GM18873 (cell line): ENCODE measurements around the gene MAP3K12.
"Not testable (repeated sequence)": the region's sequence is repeated elsewhere in the genome, so short reads cannot be mapped to it uniquely, and the experiment has no call there.

Experiments used
- ATAC-seq: cut with Tn5 transposase; IDR thresholded peaks from one replicate; pipeline ENCODE4 v1.9.1; 2021; ENCODE audit warnings: mild to moderate bottlenecking, moderate library complexity, moderate number of reproducible peaks; ENCODE audit not compliant: unreplicated experiment, low FRiP score

Gene MAP3K12

DNA sequence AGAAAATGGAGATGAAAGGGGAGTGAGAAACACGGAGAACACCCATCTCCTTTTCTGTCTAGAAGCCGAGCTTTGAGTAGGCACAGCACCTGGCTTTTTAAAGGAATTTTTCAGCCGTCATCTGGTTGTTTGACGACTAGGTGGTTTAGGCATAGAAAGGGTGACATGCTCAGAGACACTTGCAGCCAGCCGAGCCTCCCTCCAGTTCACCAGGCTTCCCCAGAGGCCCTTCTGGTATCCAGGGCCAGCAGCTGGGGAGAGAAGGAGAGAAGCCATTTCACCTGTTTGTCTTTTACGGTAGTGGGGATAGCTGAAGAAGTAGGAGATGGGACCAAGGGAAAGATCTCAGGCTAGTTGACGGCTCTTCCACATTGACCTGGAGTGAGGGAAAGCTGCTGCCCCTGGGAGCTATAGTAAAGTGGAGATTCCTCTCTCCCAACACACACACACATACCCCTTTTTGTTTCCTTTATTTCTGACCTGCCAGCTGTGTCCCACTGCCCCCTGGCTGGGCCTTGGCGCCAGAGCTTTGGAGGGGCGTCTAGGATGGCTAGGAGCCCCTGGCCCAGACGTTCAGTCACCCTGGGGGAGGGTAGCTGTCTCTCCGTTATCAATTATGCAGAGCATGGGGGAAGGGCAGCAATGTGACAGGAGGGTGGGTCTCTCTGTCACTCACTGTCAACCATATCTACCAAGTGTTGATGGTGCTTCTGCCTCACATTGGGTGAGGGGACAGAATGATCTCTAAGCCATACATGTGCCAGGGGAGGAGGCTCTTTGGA is 5.5 kb downstream of the MAP3K12 start:
- no peak for ATAC-seq

- ATAC-seq, result no peak
Measured at GRCh38 chr12:53492830-53493609, 6.2 kb downstream of the MAP3K12 start.

DNA sequence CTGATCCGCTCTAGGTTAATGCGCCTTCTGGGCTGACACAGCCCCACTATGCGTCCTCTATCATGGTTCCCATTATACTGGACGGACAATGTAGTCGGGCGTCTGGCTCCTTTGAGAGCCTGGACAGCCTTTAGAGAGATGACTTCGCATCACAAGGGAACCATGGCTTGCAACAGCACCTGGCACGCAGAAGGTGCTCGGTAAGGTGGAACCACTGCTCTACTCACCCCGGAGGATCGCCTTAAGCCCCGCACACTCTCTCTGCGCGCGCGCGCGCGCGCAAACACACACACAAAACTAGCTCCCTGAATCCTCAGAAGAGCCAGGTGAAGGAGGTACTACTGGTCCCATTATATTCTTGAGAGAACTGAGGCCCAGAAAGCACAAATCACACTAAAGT is 7.1 kb downstream of the MAP3K12 start:
- ATAC-seq, result no peak

DNA sequence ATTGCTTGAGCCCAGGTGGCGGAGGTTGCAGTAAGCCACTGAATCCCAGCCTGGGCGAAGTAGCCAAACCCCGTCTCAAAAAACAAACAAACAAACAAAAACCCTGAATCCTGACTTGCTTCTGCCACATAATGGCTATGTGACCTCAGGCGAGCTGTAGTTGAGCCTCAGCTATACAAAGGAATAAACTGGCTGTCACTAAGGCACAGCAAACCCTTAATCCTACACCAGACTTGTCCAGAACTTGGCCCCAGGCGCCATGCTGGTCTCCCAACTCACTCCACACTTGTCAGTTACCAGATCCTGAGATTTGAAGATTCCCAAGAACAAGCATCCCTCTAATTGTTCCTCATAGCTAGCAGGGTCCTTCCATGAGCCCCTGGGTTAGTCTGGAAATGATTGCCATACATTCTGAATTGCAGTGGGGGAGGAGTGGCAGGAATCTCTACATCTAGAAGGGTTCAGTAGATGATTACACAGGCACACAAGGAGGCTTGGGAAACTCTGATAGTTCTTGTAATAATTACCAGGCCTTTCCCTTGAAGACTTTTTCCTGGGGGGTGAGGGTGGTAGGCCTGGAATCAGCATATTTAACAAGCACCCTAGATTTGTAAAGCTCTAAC is 9.9 kb downstream of the MAP3K12 start:
- no peak for ATAC-seq

DNA sequence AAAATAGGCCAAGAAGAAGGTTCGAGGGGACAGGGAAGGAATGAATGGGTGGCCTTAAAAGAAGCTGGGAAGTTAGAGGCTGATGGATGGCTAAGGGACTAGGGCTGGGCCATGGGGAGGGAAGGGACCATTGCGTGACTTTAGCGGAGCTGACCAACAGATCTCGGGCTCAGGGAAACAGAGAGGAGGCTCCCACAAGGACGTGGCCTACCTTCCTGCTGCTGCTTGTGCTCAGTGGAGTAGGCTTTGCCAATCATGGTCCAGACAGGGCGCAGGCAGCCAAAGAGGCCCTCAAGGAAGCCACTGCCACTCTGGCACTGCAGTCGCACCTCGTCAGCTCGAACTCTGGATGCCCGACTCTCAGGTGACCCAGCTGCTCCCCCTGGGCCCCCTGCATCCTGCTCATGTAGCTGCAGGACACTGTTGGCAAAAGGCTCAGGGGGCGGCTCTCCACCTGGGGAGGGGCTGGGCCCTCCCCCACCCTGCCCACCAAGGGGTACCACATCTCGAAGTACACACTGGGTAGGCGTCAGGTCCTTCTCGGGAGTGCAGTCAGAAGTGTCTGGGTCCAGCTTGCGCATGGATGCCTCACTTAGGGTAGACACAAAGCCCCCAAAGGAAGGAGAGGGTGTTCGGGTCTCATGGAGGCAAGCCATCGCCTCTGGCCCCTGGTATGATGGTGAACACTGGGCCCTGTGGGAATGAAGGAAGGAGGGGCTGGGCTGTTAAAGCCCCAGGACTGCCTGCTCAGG is 12.3 kb downstream of the MAP3K12 start:
- no peak for ATAC-seq

DNA sequence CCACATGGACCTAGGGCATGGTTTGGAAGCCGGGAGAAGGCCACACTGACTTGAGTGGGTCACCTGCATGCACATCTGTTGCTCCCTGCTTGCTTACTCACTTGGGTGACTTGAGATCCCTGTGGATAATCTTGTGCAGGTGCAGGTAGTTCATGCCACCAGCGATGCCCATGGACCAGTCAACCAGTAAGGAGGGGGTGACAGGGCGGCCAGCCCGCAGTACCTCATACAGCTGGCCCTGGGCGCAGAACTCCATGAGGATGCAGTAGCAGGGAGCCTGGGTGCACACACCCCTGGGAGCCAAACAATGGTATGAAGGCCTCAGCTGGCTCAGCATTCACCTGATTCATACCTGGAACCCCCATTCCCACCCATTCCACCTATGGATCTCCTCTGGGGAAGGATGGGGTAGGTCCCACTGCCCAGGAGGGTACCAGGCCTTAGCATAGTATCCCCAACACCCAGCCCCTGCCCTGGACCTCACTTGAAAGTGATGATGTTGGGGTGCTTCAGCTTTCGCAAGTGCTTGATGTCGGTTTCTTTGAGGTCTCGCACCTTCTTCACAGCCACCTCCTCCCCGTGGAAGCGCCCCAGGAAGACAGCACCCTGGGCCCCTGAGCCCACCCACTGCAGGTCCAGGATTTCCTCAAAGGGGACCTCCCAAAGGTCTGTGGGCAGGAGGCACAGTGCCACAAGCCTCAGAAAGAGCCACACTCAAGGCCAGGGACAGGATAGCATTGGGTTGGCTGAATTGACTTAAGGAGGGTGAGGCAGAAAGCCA is 13.1 kb downstream of the MAP3K12 start:
- no peak for ATAC-seq

- ATAC-seq, result no peak
Measured at GRCh38 chr12:53484686-53485575, 14.3 kb downstream of the MAP3K12 start.

DNA sequence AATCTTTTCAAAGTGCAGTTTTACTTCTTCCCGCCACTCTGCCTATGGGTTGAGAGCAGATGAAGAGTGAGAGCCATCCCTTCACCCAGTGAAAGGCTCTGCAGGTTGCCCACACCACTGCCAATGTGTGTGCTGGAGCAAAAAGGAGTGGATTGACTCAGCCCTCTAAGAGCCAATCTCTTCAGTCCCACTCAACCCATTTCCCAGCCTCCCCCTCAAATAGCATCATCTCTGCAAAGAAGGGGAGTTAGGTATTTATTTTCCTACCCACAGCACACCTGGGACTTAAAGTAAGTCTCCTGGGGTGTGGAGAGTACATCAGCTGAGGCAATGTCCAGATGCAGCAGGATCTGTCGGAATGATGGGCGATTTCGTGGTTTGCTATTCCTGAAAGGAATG is 15.3 kb downstream of the MAP3K12 start:
- ATAC-seq, result no peak

DNA sequence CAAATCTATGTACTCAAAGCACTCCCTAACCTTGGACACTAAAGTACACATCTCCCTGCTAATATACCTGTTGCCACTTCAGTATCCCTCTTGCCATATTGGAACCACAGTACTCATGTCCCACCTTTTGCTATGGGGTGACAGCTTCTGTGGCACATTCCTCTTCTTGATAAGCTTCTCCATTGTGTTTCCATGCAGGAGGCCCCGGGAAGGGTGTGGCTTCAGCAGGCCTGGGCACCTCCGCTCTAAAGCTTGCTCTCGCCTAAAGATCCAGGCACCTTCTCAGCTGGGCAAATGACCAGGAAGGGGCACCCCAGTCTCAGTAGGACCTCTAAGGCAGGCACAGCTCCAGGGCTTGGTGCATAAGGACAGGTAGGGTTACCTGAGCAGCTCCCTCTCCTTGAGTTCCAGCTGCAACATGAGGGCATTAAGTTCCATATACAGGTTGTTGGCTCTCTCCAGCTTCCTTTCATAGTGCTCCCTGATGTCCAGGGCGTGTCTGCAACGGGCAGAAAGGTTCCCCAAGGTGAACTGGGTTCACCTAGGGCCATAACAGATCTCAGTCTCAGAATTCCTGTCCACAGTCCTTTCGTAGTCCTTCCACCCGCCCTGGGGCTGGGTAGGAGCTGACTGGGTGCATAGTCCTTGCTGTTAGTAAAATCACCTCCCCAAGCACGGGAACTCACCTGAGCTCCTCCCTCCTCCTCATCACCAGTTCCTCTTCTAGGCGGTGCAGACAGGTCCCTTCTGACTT is 15.9 kb downstream of the MAP3K12 start:
- ATAC-seq, result no peak

DNA sequence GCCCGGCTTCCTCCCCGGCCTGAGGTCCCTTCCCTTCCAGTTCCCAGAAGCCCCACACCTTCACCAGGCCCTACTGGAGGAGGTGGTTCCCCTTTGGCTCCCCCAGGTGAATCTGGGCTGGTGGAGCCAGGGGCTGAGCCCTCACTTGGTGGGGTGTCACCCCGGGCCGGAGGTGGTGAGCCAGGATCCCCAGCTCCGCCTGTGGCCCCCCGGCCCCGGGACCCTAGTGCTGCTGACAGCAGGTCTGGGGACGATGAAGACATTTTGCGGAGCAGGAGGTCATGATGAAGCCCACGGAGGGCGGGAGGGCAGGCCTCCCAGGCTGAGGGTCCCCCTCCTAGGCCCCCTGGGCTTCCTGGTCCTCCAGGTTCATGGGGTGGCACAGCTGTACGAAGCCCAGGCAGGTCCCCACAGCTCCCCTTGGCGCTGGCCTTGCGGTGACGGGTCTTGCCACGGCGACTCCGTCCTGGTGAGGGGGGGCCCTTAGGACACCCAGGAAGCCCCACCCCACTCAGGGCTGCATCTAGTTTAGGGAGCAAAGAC is 16.6 kb downstream of the MAP3K12 start:
- no peak for ATAC-seq

- ATAC-seq, result no peak
Measured at GRCh38 chr12:53481939-53482586, 17.2 kb downstream of the MAP3K12 start.

DNA sequence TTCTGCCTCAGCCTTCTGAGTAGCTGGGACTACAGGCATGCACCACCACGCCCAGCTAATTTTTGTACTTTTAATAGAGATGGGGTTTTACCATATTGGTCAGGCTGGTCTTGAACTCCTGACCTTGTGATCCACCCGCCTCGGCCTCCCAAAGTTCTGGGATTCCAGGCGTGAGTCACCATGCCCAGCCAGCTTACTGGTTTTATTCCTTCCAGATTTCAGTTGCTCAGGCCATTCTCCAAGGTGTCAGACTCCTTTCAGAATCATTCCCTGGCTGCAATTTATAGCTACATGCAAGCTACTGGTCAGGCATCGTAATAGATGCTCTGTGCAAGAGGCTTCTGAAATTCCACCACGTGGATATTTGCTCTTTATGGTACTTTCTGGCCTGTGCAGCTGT is 17.8 kb downstream of the MAP3K12 start:
- ATAC-seq, result not testable (repeated sequence)

- ATAC-seq, result no peak
Measured at GRCh38 chr12:53480491-53481442, 18.5 kb downstream of the MAP3K12 start.

DNA sequence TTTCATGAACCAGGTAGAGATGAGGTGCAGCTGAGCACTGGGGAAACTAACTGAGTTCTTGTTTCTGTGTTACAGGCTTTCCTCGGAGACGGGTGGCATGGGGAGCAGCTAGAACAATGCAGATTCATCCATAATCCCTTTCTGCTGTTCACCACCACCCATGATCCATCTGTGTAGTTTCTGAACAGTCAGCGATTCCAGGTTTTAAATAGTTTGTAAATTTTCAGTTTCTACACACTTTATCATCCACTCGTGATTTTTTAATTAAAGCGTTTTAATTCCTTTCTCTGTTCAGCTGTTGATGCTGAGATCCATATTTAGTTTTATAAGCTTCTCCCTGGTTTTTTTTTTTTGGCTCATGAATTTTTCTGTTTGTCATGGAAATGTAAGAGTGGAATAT is 19.9 kb downstream of the MAP3K12 start:
- ATAC-seq, result no peak

GRCh38 chr12:53478865-53479264 is 20.4 kb downstream of the MAP3K12 start:
- ATAC-seq, result no peak

DNA sequence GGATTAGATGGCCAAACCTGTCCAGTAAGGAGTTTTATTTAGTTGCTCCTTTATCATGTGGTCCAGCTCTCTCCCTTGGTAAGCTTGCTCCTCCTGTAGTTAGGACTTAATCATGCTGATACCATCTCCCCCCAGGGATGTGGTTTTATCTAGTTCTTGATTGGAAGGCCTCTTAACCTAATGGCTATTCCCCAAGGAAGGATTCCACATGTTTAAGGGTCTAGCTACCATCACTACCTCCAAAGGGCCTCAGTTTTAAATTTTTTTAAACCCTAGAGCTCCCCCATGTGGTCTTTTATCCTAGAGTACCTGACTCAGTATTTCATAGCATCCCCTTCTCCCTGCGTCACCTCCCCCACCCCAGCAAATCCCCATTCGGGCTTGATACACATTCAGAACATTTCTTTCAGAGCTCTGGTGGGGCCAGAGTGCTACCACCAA is 22.5 kb downstream of the MAP3K12 start:
- no peak for ATAC-seq
